ENCODE measurements around the gene RHBDF1. TPM values are rescaled to one million over a fixed set of nuclear protein-coding genes. Genes with fewer than 3 reads are reported as not detected.

Gene RHBDF1
- total RNA-seq, 3 donors from 2014 or later (not counting 1 experiment from before 2014, with no cell fraction given), result 0.26 to 1.1 (median 0.78) TPM

DNA sequence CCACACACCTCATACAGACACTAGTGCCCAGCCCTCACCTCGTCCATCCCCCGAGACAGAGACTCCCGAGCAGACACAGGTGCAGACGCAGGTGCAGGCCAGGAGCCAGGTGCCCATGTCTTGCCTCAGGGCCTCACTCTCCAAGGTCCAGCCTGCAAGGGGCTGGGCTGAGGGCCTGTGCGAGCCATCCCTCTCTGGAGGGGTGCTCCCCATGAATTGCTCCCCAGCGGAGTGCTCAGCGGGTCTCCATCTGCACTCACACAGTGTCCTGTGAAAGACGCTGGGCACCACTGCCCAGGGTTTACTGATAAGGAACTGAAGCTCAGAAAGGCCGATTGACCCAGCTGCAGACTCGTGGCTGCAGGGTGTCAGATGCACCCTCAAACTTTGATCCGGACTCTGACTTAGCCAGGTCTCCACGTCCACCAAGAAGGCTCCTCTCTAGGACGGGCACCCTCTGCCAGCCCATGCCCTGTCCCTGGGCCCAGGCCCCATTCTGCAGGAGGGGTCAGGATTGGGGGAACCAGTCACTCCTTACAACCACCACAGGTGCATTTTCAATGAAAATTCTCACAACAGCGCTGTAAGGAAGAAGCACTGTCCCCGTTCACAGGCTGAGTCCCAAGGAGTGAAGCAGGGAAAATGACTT, 36.0 kb downstream of the RHBDF1 start:
- no peak overlapping the region for H3K27ac ChIP-seq (ENCODE audit: low read length)
- WGBS (ENCODE audit: insufficient coverage), result 88% methylated on average over 15 of the region's 15 CpGs
- DNase-seq, result no peak
- H3K27me3 Mint-ChIP-seq (ENCODE audit: low read depth in 2 of 2), result no peaks in the 10 kb centered on the region
- H3K4me1 Mint-ChIP-seq, result peaks cover 9 to 40% of the 10 kb centered on the region in 2 donors
- H3K36me3 ChIP-seq (ENCODE audit: control insufficient read depth, insufficient read depth, low read length), result no peaks in the 10 kb centered on the region
- intact Hi-C loops (cut with micrococcal nuclease), result no loop called here
- no peaks in the 10 kb centered on the region for H3K27me3 ChIP-seq (ENCODE audit: control insufficient read depth, insufficient read depth, low read length)
- TF ChIP-seq, protein P1, sequence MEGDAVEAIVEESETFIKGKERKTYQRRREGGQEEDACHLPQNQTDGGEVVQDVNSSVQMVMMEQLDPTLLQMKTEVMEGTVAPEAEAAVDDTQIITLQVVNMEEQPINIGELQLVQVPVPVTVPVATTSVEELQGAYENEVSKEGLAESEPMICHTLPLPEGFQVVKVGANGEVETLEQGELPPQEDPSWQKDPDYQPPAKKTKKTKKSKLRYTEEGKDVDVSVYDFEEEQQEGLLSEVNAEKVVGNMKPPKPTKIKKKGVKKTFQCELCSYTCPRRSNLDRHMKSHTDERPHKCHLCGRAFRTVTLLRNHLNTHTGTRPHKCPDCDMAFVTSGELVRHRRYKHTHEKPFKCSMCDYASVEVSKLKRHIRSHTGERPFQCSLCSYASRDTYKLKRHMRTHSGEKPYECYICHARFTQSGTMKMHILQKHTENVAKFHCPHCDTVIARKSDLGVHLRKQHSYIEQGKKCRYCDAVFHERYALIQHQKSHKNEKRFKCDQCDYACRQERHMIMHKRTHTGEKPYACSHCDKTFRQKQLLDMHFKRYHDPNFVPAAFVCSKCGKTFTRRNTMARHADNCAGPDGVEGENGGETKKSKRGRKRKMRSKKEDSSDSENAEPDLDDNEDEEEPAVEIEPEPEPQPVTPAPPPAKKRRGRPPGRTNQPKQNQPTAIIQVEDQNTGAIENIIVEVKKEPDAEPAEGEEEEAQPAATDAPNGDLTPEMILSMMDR (IDR thresholded peaks at IDR 0.05), result no peak
- no peaks in the 10 kb centered on the region for H3K9me3 Mint-ChIP-seq
- H3K9me3 ChIP-seq (ENCODE audit: control insufficient read depth, insufficient read depth, low read length), result no peaks in the 10 kb centered on the region
- no peak overlapping the region for H3K27ac Mint-ChIP-seq
- ATAC-seq, result no peak
- H3K4me1 ChIP-seq (ENCODE audit: control insufficient read depth, insufficient read depth, low read length), result peaks cover 52% of the 10 kb centered on the region
- no peaks in the 10 kb centered on the region for H3K36me3 Mint-ChIP-seq
- no peak overlapping the region for H3K4me3 Mint-ChIP-seq
- no peak overlapping the region for H3K4me3 ChIP-seq (ENCODE audit: low read length)

DNA sequence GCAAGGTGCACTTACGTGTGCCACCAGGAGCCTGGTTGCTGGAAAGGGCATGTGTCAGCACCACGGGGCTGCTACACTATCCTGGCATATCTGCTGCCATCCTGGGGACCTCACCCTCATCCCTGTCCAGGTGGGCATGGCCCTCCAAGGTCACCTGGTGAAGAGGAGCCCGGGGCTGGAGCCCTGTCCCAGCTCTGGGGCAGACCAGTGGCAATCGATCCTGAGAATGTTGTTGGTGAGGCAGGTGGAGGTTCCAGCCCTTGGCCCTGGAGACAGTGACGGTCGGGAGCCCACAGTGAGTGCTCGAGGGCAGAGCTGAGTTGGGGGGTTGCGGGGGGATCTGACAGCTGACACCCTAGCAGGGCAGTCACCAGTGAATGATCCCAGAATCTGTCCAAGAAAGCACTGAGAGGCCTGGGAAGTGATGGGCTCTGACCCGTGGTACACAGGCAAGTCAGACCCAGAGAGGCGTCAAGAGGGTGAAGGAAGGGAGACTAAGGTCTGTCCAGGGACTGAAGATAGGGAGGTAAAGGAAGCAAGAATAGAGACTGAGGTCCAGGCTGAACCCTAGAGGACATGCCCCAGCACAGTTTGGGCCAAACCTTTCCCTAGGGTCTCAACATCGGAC, 36.6 kb downstream of the RHBDF1 start:
- H3K4me1 Mint-ChIP-seq, result peaks cover 9 to 36% of the 10 kb centered on the region in 2 donors
- no peaks in the 10 kb centered on the region for H3K27me3 ChIP-seq (ENCODE audit: control insufficient read depth, insufficient read depth, low read length)
- H3K27me3 Mint-ChIP-seq (ENCODE audit: low read depth in 2 of 2), result no peaks in the 10 kb centered on the region
- TF ChIP-seq, protein P1 (IDR thresholded peaks at IDR 0.05), result no peak
- H3K4me3 ChIP-seq (ENCODE audit: low read length), result no peak overlapping the region
- no peaks in the 10 kb centered on the region for H3K9me3 Mint-ChIP-seq
- ATAC-seq (no peak), DNase-seq (no peak)
- peak overlapping the region; percentile 65 for H3K27ac ChIP-seq (ENCODE audit: low read length)
- no peaks in the 10 kb centered on the region for H3K9me3 ChIP-seq (ENCODE audit: control insufficient read depth, insufficient read depth, low read length)
- no peaks in the 10 kb centered on the region for H3K36me3 Mint-ChIP-seq
- no peak overlapping the region for H3K4me3 Mint-ChIP-seq
- no peak overlapping the region for H3K27ac Mint-ChIP-seq
- intact Hi-C loops (cut with micrococcal nuclease), result no loop called here
- H3K4me1 ChIP-seq (ENCODE audit: control insufficient read depth, insufficient read depth, low read length), result peaks cover 52% of the 10 kb centered on the region
- 92% methylated on average over 10 of the region's 11 CpGs for WGBS (ENCODE audit: insufficient coverage)
- H3K36me3 ChIP-seq (ENCODE audit: control insufficient read depth, insufficient read depth, low read length), result no peaks in the 10 kb centered on the region

DNA sequence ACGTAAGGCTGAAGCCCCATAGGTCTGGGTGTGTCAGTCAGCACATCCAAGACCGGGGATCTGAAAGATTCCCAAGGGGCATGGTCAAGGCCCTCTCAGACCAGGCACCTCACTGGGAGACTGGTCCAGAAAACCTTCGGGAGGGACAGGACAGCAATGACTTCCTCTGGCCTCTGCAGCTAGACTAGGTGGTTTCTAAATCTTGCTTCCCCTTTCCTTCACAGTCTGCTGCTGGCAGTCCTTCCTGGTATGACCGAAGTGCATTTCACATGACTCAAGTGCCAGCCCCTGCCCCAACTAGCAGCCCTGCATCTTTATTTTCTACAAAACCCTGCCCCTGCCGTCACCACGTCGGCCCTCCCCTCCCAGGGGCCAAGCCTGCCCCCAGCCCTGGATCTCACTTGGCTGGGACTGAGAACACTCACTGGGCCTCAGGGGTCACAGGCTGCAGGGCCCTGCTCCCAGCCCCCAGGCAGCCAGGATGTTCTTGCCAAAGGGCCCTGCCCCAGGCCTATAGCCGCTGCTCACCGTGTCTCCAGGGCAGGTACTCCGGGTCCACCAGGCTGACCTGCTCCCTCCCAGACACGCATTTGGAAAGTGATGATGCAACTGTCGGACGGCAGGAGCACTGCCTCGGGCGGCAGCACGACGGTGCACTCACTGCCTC, 37.3 kb downstream of the RHBDF1 start:
- ATAC-seq (peak in 2 of 3 donors; percentile 22 to 58), DNase-seq (no peak)
- Histone ChIP-seq H3K4me3 (ENCODE audit: low read length) (peak overlapping the region; percentile 41), H3K9me3 (ENCODE audit: control insufficient read depth, insufficient read depth, low read length) (no peaks in the 10 kb centered on the region), H3K27ac (ENCODE audit: low read length) (peak overlapping the region; percentile 65), H3K27me3 (ENCODE audit: control insufficient read depth, insufficient read depth, low read length) (no peaks in the 10 kb centered on the region), H3K4me1 (ENCODE audit: control insufficient read depth, insufficient read depth, low read length) (peaks cover 52% of the 10 kb centered on the region), H3K36me3 (ENCODE audit: control insufficient read depth, insufficient read depth, low read length) (no peaks in the 10 kb centered on the region)
- no peak overlapping the region for H3K4me3 Mint-ChIP-seq
- H3K9me3 Mint-ChIP-seq, result no peaks in the 10 kb centered on the region
- TF ChIP-seq, protein P1 (IDR thresholded peaks at IDR 0.05), result no peak
- WGBS (ENCODE audit: insufficient coverage), result 66% methylated on average over 17 of the region's 17 CpGs
- peak overlapping the region in 1 of 2 donors; percentile 24 for H3K27ac Mint-ChIP-seq
- no peaks in the 10 kb centered on the region for H3K36me3 Mint-ChIP-seq
- no peaks in the 10 kb centered on the region for H3K27me3 Mint-ChIP-seq (ENCODE audit: low read depth in 2 of 2)
- intact Hi-C loops (cut with micrococcal nuclease), result no loop called here
- peaks cover 9 to 36% of the 10 kb centered on the region in 2 donors for H3K4me1 Mint-ChIP-seq
